Measurements from ENCODE around the gene ALDH2. TPM values are rescaled to one million over a fixed set of nuclear protein-coding genes. Genes with fewer than 3 reads are reported as not detected.
"Not testable (repeated sequence)": the region's sequence is repeated elsewhere in the genome, so short reads cannot be mapped to it uniquely, and the experiment has no call there.

The ALDH2 gene
- total RNA-seq, 1 donor from 2014 or later = 49.0 TPM

- peak; percentile 42 to 85 for DNase-seq (ENCODE audit: low read depth in 2 of 2)
Measured at GRCh38 chr12:111785651-111786050, 18.9 kb downstream of the ALDH2 start.

GRCh38 chr12:111788178-111788654, 21.5 kb downstream of the ALDH2 start:
- DNase-seq (ENCODE audit: low read depth in 2 of 2) = peak in 1 of 2 donors; percentile 70

GRCh38 chr12:111789779-111790178, 23.0 kb downstream of the ALDH2 start:
- no peak for DNase-seq (ENCODE audit: low read depth in 2 of 2)

- DNase-seq (ENCODE audit: low read depth in 2 of 2) = no peak
Measured at GRCh38 chr12:111791507-111791906, 24.8 kb downstream of the ALDH2 start.

GRCh38 chr12:111792155-111792855, 25.6 kb downstream of the ALDH2 start:
- peak in 1 of 2 donors; percentile 32 for DNase-seq (ENCODE audit: low read depth in 2 of 2)

- no peak for DNase-seq (ENCODE audit: low read depth in 2 of 2)
Measured at GRCh38 chr12:111792856-111793235, 26.1 kb downstream of the ALDH2 start.

- DNase-seq (ENCODE audit: low read depth in 2 of 2) = no peak
Measured at GRCh38 chr12:111798182-111798581, 31.4 kb downstream of the ALDH2 start.

- DNase-seq (ENCODE audit: low read depth in 2 of 2) = no peak
Measured at GRCh38 chr12:111799758-111800157, 33.0 kb downstream of the ALDH2 start.

GRCh38 chr12:111803038-111803626, 36.4 kb downstream of the ALDH2 start:
- DNase-seq (ENCODE audit: low read depth in 2 of 2) = no peak

GRCh38 chr12:111803851-111804250, 37.1 kb downstream of the ALDH2 start:
- DNase-seq (ENCODE audit: low read depth in 2 of 2) = no peak

GRCh38 chr12:111806304-111806703, 39.6 kb downstream of the ALDH2 start:
- DNase-seq (ENCODE audit: low read depth in 2 of 2) = no peak

GRCh38 chr12:111807232-111807631, 40.5 kb downstream of the ALDH2 start:
- DNase-seq (ENCODE audit: low read depth in 2 of 2) = no peak

GRCh38 chr12:111812881-111813741, 46.4 kb downstream of the ALDH2 start:
- DNase-seq (ENCODE audit: low read depth in 2 of 2) = peak; percentile 88 to 92

GRCh38 chr12:111816065-111816615, 49.4 kb downstream of the ALDH2 start:
- DNase-seq (ENCODE audit: low read depth in 2 of 2) = no peak

GRCh38 chr12:111816898-111817297, 50.2 kb downstream of the ALDH2 start:
- DNase-seq (ENCODE audit: low read depth in 2 of 2) = not testable (repeated sequence)

GRCh38 chr12:111818340-111818739, 51.6 kb downstream of the ALDH2 start:
- no peak for DNase-seq (ENCODE audit: low read depth in 2 of 2)

GRCh38 chr12:111819191-111820158, 52.7 kb downstream of the ALDH2 start:
- peak in 1 of 2 donors; percentile 15 for DNase-seq (ENCODE audit: low read depth in 2 of 2)

GRCh38 chr12:111820828-111821227, 54.1 kb downstream of the ALDH2 start:
- DNase-seq (ENCODE audit: low read depth in 2 of 2) = not testable (repeated sequence)

- no peak for DNase-seq (ENCODE audit: low read depth in 2 of 2)
Measured at GRCh38 chr12:111822886-111823285, 56.2 kb downstream of the ALDH2 start.

- DNase-seq (ENCODE audit: low read depth in 2 of 2) = no peak
Measured at GRCh38 chr12:111823891-111824290, 57.2 kb downstream of the ALDH2 start.

GRCh38 chr12:111824312-111824711, 57.6 kb downstream of the ALDH2 start:
- DNase-seq (ENCODE audit: low read depth in 2 of 2) = peak; percentile 16 to 24

All from lung microvascular endothelial cell (primary cell).